Measurements from ENCODE around the gene SCN5A.

- TF ChIP-seq CTCF (IDR thresholded peaks at IDR 0.05) (no peak), POLR2AphosphoS5 (IDR thresholded peaks at IDR 0.05) (no peak), EP300 (IDR thresholded peaks at IDR 0.05) (no peak)
Measured at GRCh38 chr3:38645601-38646000, 3.9 kb downstream of the SCN5A start.
